Esophagus muscularis mucosa (tissue), 4 donors: ENCODE results near the gene ACTL6B. TPM values are rescaled to one million over a fixed set of nuclear protein-coding genes. Genes with fewer than 3 reads are reported as not detected.
A peak's percentile ranks its signal among the peaks of the same experiment; 100 is the strongest.

Source experiments
- DNase-seq: peaks from one replicate; pipeline ENCODE4 v3.0.0-alpha.2; 2017; ENCODE audit errors: extremely low spot score
- H3K27ac ChIP-seq, 4 donors: fragments of 200-600 bp; sonication (generic); replicated peaks in 1 of 4; 1 replicate in 3 of 4; 2 replicates in 1 of 4; pipeline ENCODE4 v1.5.1; 2016 to 2019; ENCODE audit warnings: mild to moderate bottlenecking in 1 of 4
- H3K27me3 ChIP-seq, 4 donors: fragments of 200-600 bp; sonication (generic); one replicate each; pipeline versions ENCODE4 v1.5.1 to v1.6.0; 2016 to 2019
- H3K36me3 ChIP-seq, 4 donors: fragments of 200-600 bp; sonication (generic); one replicate each; pipeline ENCODE4 v1.5.1; 2016 to 2019
- H3K4me1 ChIP-seq, 4 donors: fragments of 200-600 bp; sonication (generic); one replicate each; pipeline ENCODE4 v1.5.1; 2016 to 2019
- H3K4me3 ChIP-seq, 4 donors: fragments of 200-600 bp; sonication (generic); 1 replicate in 2 of 4; 2 replicates in 2 of 4; pipeline ENCODE4 v1.5.1; 2016 to 2019; ENCODE audit warnings: mild to moderate bottlenecking in 4 of 4, moderate library complexity in 1 of 4
- H3K9me3 ChIP-seq, 4 donors: fragments of 200-600 bp; sonication (generic); 1 replicate in 3 of 4; 2 replicates in 1 of 4; pipeline ENCODE4 v1.5.1; 2016 to 2019
- CTCF ChIP-seq, 3 experiments: fragments of 200-600 bp in 2 of 3; fragments of 450-650 bp in 1 of 3; sonication (generic) in 2 of 3; IDR thresholded peaks; one replicate each; pipeline ENCODE4 v1.5.1; 2017 to 2019; ENCODE audit warnings: antibody characterized with exemption in 3 of 3, mild to moderate bottlenecking in 2 of 3, moderate library complexity in 1 of 3
- EP300 ChIP-seq: sonication (generic); formaldehyde crosslinking; IDR thresholded peaks from one replicate; pipeline ENCODE4 v1.6.1; 2017; ENCODE audit warnings: antibody characterized with exemption
- POLR2A ChIP-seq: fragments of 450-650 bp; IDR thresholded peaks from one replicate; pipeline ENCODE4 v1.6.1; 2017; ENCODE audit warnings: antibody characterized with exemption, moderate library complexity, mild to moderate bottlenecking, low read depth
- POLR2AphosphoS5 ChIP-seq, 2 donors: sonication (generic); formaldehyde crosslinking; IDR thresholded peaks; one replicate each; pipeline ENCODE4 v1.6.1; 2017; ENCODE audit warnings: antibody characterized with exemption in 2 of 2
- WGBS: methylation state at CpG from one replicate; pipeline ENCODE4 v1.1.5; 2018; 5-methylcytosine and 5-hydroxymethylcytosine counted together
- intact Hi-C: fragments of 100-400 bp; cut with DNase I; formaldehyde crosslinking; loops from one replicate; pipeline ENCODE4 v1.15.1; 2023
- total RNA-seq, 4 donors: library from RNA; depleted of rRNA; stranded (reverse); fragments of >200 nt; gene quantifications; one replicate each; pipeline versions ENCODE4 v1.1.0 to v1.2.1, GENCODE V29; 2016

ACTL6B gene
- total RNA-seq, 4 donors from 2014 or later = not detected

GRCh38 chr7:100612730-100613390 lies 43.4 kb downstream of the ACTL6B start:
- no peak for DNase-seq
- Histone ChIP-seq H3K27ac (peak overlapping the region; percentile 91 to 95 (median 92)), H3K9me3 (no peaks in the 10 kb centered on the region), H3K4me1 (peaks cover 14 to 17% (median 14%) of the 10 kb centered on the region in 4 donors), H3K27me3 (no peaks in the 10 kb centered on the region), H3K4me3 (peak overlapping the region; percentile 65 to 83 (median 74)), H3K36me3 (peaks cover 0 to 20% (median 8%) of the 10 kb centered on the region in 4 donors)
- WGBS = 7% methylated on average over 12 of the region's 29 CpGs
- no peak for TF ChIP-seq EP300
- TF ChIP-seq POLR2A = no peak
- TF ChIP-seq CTCF (IDR thresholded peaks at IDR 0.05) = no peak
- no peak for TF ChIP-seq POLR2AphosphoS5 (IDR thresholded peaks at IDR 0.05)
- intact Hi-C loops = loop anchor here (5.0 kb wide), 1 partner anchor 59 kb away; the partner anchor contains the start of gene GNB2

GRCh38 chr7:100611983-100612729 lies 44.1 kb downstream of the ACTL6B start, which contains the start of gene MOSPD3:
MOSPD3 (plus strand) TSS chr7:100612540; CDS start chr7:100612792, 252 bp downstream.
- no peak for TF ChIP-seq EP300
- peak; percentile 87 for TF ChIP-seq POLR2A
- peak; percentile 77 to 93 for TF ChIP-seq POLR2AphosphoS5 (IDR thresholded peaks at IDR 0.05)
- peak in 1 of 3 experiments; percentile 13 for TF ChIP-seq CTCF (IDR thresholded peaks at IDR 0.05)
- Histone ChIP-seq H3K27ac (peak within 1 kb of the TSS; percentile 91 to 95 (median 92)), H3K4me1 (peaks cover 14 to 17% (median 14%) of the 10 kb centered on the region in 4 donors), H3K27me3 (no peaks in the 10 kb centered on the region), H3K36me3 (peaks cover 0 to 19% (median 8%) of the 10 kb centered on the region in 4 donors), H3K4me3 (peak within 1 kb of the TSS; percentile 65 to 83 (median 74)), H3K9me3 (no peaks in the 10 kb centered on the region)
- DNase-seq = peak; percentile 100
- WGBS = 0% methylated on average over 33 of the region's 61 CpGs
- intact Hi-C loops = loop anchor here (5.0 kb wide), 1 partner anchor 60 kb away; the partner anchor contains the start of gene GNB2

- TF ChIP-seq EP300 = no peak
- TF ChIP-seq CTCF (IDR thresholded peaks at IDR 0.05) = no peak
- no peak for TF ChIP-seq POLR2AphosphoS5 (IDR thresholded peaks at IDR 0.05)
- TF ChIP-seq POLR2A = no peak
- intact Hi-C loops = loop anchor here (5.0 to 10.0 kb wide), 2 partner anchors 62 to 245 kb away; partner anchors contain the start of genes GNB2 and SLC12A9
Measured at GRCh38 chr7:100609958-100610357, 46.3 kb downstream of the ACTL6B start.

GRCh38 chr7:100607111-100607510 lies 49.1 kb downstream of the ACTL6B start:
- 92% methylated on average over 8 of the region's 8 CpGs for WGBS
- TF ChIP-seq CTCF (IDR thresholded peaks at IDR 0.05) = no peak
- no peak for TF ChIP-seq POLR2AphosphoS5 (IDR thresholded peaks at IDR 0.05)
- no peak for TF ChIP-seq EP300
- no peak for TF ChIP-seq POLR2A
- intact Hi-C loops = loop anchor here (10.0 kb wide), 1 partner anchor 248 kb away; the partner anchor contains the start of gene SLC12A9

More at GRCh38 chr7:100609958-100610357, 46.3 kb downstream of the ACTL6B start:
- DNase-seq = no peak
- Histone ChIP-seq H3K27ac (no peak overlapping the region), H3K4me3 (no peak overlapping the region), H3K36me3 (peaks cover 0 to 9% (median 2%) of the 10 kb centered on the region in 4 donors), H3K9me3 (no peaks in the 10 kb centered on the region), H3K4me1 (peaks cover 19 to 28% (median 25%) of the 10 kb centered on the region in 4 donors), H3K27me3 (no peaks in the 10 kb centered on the region)
- 97% methylated on average over 5 of the region's 5 CpGs for WGBS

More at GRCh38 chr7:100607111-100607510, 49.1 kb downstream of the ACTL6B start:
- no peaks in the 10 kb centered on the region for H3K36me3 ChIP-seq
- H3K27ac ChIP-seq = no peak overlapping the region
- H3K27me3 ChIP-seq = no peaks in the 10 kb centered on the region
- no peaks in the 10 kb centered on the region for H3K9me3 ChIP-seq
- H3K4me1 ChIP-seq = peaks cover 22 to 39% (median 36%) of the 10 kb centered on the region in 4 donors
- H3K4me3 ChIP-seq = no peak overlapping the region
- no peak for DNase-seq
